ENCODE results near the gene DPPA3. TPM values are rescaled to one million over a fixed set of nuclear protein-coding genes. Genes with fewer than 3 reads are reported as not detected.

DPPA3 gene
- total and polyA plus RNA-seq, 2 of the 8 experiments (the other 6 are each of a cell fraction or from before 2014, with no cell fraction given) = 0.30 to 1.2 TPM

DNA sequence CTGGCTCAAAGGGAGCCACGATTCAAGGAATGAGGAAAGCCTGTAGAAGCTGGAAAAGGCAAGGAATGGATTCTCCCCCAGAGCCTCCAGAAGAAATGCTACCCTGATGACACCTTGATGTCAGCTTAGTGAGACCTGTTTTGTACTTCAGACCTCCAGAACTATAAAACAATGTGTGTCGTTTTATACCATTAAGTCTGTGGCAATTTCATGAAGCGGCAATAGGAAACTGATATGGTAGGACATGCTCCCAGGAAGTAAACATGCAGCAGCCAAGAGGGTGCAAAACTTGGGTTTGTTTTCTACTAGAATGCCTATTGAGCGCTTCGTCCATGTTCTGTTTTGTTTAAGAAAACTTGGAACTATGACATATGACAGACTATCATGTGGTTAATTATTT, 43.1 kb upstream of the DPPA3 start:
- no peaks in the 10 kb centered on the region for H3K9me3 ChIP-seq (ENCODE audit: insufficient read depth in 2 of 2, low read depth in 1 of 2, low read length in 1 of 2)
- H3K9ac ChIP-seq (replicated peaks in 1 of 4; ENCODE audit: extremely low read depth in 1 of 4, low read depth in 3 of 4, low read length in 3 of 4) = no peak overlapping the region
- ChIA-PET CTCF (ENCODE audit: partially characterized antibody) (interaction anchor here (0.7 to 3.7 kb wide), 12 partner anchors 9 to 251 kb away, joined by 3 to 23 read pairs (median 4); partner anchors contain the start of gene GDF3), POLR2A (ENCODE audit: partially characterized antibody) (interaction anchor here (0.6 kb wide), 1 partner anchor 12 kb away, joined by 4 read pairs; no protein-coding TSS in a partner anchor)
- FAIRE-seq (no peak), DNase-seq (ENCODE audit: low read depth in 1 of 2, low spot score in 2 of 2) (no peak)
- no peak overlapping the region for H4K91ac ChIP-seq (replicated peaks; ENCODE audit: insufficient read length, low read length)
- H3K56ac ChIP-seq (replicated peaks; ENCODE audit: insufficient read length, low read depth, low read length) = no peak overlapping the region
- H3K27ac ChIP-seq (ENCODE audit: low read depth, low read length) = no peak overlapping the region
- no peaks in the 10 kb centered on the region for H4K20me1 ChIP-seq (replicated peaks in 1 of 2; ENCODE audit: control insufficient read depth in 1 of 2, insufficient read depth in 2 of 2, low read length in 2 of 2)
- H2BK15ac ChIP-seq (ENCODE audit: low read length) = no peak overlapping the region
- H3K27me3 ChIP-seq (replicated peaks in 1 of 4; ENCODE audit: control insufficient read depth in 3 of 4, extremely low read depth in 1 of 4, insufficient read depth in 3 of 4, low read length in 3 of 4) = no peaks in the 10 kb centered on the region
- no peak overlapping the region for H3K18ac ChIP-seq (ENCODE audit: extremely low read depth, low read length)
- no peaks in the 10 kb centered on the region for H3K23me2 ChIP-seq (ENCODE audit: low read depth, low read length)
- no peak overlapping the region for H3K4ac ChIP-seq (replicated peaks; ENCODE audit: insufficient read length, low read depth, low read length)
- H2AK5ac ChIP-seq (ENCODE audit: low read depth, low read length) = no peak overlapping the region
- H3K79me2 ChIP-seq (ENCODE audit: control insufficient read depth in 1 of 2, insufficient read depth in 2 of 2, low read length in 2 of 2) = no peaks in the 10 kb centered on the region
- H2BK12ac ChIP-seq (ENCODE audit: low read depth, low read length) = no peak overlapping the region
- no peak overlapping the region for H4K5ac ChIP-seq (ENCODE audit: insufficient read length, low read depth, low read length)
- H2AFZ ChIP-seq (ENCODE audit: low read length) = no peak overlapping the region
- no peak overlapping the region for H3K23ac ChIP-seq (ENCODE audit: insufficient read length)
- H3K4me1 ChIP-seq (replicated peaks in 1 of 4; ENCODE audit: control insufficient read depth in 3 of 4, insufficient read depth in 4 of 4, low read length in 3 of 4) = no peaks in the 10 kb centered on the region
- H2BK20ac ChIP-seq (ENCODE audit: low read length) = no peak overlapping the region
- H3K4me2 ChIP-seq (ENCODE audit: insufficient read depth in 1 of 2, low read depth in 2 of 2, low read length in 2 of 2) = no peak overlapping the region
- H2BK5ac ChIP-seq (ENCODE audit: low read depth, low read length) = no peak overlapping the region
- H3K14ac ChIP-seq (ENCODE audit: insufficient read length) = no peak overlapping the region
- 90% methylated on average over 5 of the region's 5 CpGs; no CpG with 5 or more reads in 1 of the 2 experiments for WGBS, 2 experiments (ENCODE audit: extremely low coverage in 1 of 2, insufficient coverage in 1 of 2, insufficient read length in 1 of 2, insufficient replicate concordance in 2 of 2, low coverage in 1 of 2, low lambda C conversion rate in 2 of 2, missing lambda C conversion rate in 1 of 2)
- no peak overlapping the region for H4K8ac ChIP-seq (ENCODE audit: extremely low read depth, insufficient read depth, low read length)
- no peak overlapping the region for H2BK120ac ChIP-seq (replicated peaks; ENCODE audit: low read depth, low read length)
- H3K4me3 ChIP-seq (ENCODE audit: extremely low read depth in 1 of 4, insufficient read depth in 2 of 4, low read depth in 3 of 4, low read length in 4 of 4) = no peak overlapping the region
- H3K79me1 ChIP-seq (ENCODE audit: low read depth, low read length) = no peaks in the 10 kb centered on the region
- no peaks in the 10 kb centered on the region for H3K36me3 ChIP-seq (ENCODE audit: control insufficient read depth in 2 of 4, insufficient read depth in 4 of 4, low read length in 3 of 4)
- TF ChIP-seq SIX5 (IDR thresholded peaks at IDR 0.05; ENCODE audit: low read depth, low read length) (no peak), SRF (IDR thresholded peaks at IDR 0.05; ENCODE audit: low read depth, low read length) (no peak), CHD1 (IDR thresholded peaks at IDR 0.05; ENCODE audit: low read depth, low read length) (no peak), BRCA1 (IDR thresholded peaks at IDR 0.05; ENCODE audit: low read depth, low read length) (no peak), KDM5A (IDR thresholded peaks at IDR 0.05; ENCODE audit: low read length) (no peak), SIN3A (conservative IDR thresholded peaks at IDR 0.05 in 1 of 2, IDR thresholded peaks at IDR 0.05 in 1 of 2; ENCODE audit: low read depth in 1 of 2, low read length in 2 of 2) (no peak), NANOG (IDR thresholded peaks at IDR 0.05; ENCODE audit: insufficient read depth, low read depth, low read length, poor library complexity, severe bottlenecking) (no peak), TAF1 (IDR thresholded peaks at IDR 0.05; ENCODE audit: low read depth, low read length) (no peak), SP1 (IDR thresholded peaks at IDR 0.05; ENCODE audit: low read depth, low read length) (no peak)
- TF ChIP-seq, protein P1, sequence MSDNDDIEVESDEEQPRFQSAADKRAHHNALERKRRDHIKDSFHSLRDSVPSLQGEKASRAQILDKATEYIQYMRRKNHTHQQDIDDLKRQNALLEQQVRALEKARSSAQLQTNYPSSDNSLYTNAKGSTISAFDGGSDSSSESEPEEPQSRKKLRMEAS (IDR thresholded peaks at IDR 0.05) = no peak
